ENCODE data around the gene USP44. TPM values are rescaled to one million over a fixed set of nuclear protein-coding genes. Genes with fewer than 3 reads are reported as not detected.

USP44 gene
- polyA plus RNA-seq, 1 of the 3 experiments (the other 2 are of a cell fraction): 0.07 TPM

DNA sequence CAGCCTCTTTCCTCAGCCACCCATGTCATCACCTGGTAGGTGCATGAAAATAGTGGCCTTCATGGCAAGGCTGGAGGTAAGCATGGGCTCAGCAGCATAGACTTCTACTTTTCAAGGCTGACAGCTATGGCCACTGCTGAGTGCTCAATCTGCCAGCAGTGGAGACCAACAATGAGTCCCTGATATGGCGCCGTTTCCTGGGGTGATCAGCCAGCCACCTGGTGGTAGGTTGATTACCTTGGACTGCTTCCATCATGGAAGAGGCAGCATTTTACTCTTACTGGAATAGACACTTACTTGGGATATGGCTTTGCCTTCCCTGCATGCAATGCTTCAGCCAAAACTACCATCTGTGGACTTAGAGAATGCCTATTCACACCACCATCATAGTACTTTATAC, 39.5 kb upstream of the USP44 start:
- no peaks in the 10 kb centered on the region for H3K9me3 ChIP-seq
- H3K9me2 ChIP-seq: no peaks in the 10 kb centered on the region
- no peaks in the 10 kb centered on the region for H3K36me3 ChIP-seq (replicated peaks in 1 of 2; ENCODE audit: control insufficient read depth in 1 of 2, insufficient read depth in 2 of 2, low read length in 1 of 2)
- H3K4me1 ChIP-seq (ENCODE audit: control insufficient read depth in 1 of 2, insufficient read depth in 2 of 2, low read depth in 1 of 2, low read length in 1 of 2): no peaks in the 10 kb centered on the region
- H3K4me2 ChIP-seq: no peak overlapping the region
- CTCF ChIA-PET: no interaction called here
- 86% methylated on average over 2 of the region's 2 CpGs for WGBS (ENCODE audit: low lambda C conversion rate)
- no peaks in the 10 kb centered on the region for H3F3A ChIP-seq (replicated peaks; ENCODE audit: insufficient read depth)
- no peak overlapping the region for H3K9ac ChIP-seq
- H4K20me1 ChIP-seq (ENCODE audit: insufficient read depth): no peaks in the 10 kb centered on the region
- H2AFZ ChIP-seq (ENCODE audit: low read depth): no peak overlapping the region
- DNase-seq: no peak
- POLR2A ChIA-PET: no interaction called here
- H3K27me3 ChIP-seq (ENCODE audit: insufficient read depth): no peaks in the 10 kb centered on the region
- no peak overlapping the region for H3K27ac ChIP-seq (ENCODE audit: low read depth in 2 of 2, low read length in 1 of 2)
- H3K79me2 ChIP-seq (ENCODE audit: insufficient read depth): no peaks in the 10 kb centered on the region
- TF ChIP-seq, protein P1, sequence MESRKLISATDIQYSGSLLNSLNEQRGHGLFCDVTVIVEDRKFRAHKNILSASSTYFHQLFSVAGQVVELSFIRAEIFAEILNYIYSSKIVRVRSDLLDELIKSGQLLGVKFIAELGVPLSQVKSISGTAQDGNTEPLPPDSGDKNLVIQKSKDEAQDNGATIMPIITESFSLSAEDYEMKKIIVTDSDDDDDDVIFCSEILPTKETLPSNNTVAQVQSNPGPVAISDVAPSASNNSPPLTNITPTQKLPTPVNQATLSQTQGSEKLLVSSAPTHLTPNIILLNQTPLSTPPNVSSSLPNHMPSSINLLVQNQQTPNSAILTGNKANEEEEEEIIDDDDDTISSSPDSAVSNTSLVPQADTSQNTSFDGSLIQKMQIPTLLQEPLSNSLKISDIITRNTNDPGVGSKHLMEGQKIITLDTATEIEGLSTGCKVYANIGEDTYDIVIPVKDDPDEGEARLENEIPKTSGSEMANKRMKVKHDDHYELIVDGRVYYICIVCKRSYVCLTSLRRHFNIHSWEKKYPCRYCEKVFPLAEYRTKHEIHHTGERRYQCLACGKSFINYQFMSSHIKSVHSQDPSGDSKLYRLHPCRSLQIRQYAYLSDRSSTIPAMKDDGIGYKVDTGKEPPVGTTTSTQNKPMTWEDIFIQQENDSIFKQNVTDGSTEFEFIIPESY (IDR thresholded peaks at IDR 0.05; ENCODE audit: borderline replicate concordance, low read depth): no peak
- TF ChIP-seq RXRA (IDR thresholded peaks at IDR 0.05; ENCODE audit: borderline replicate concordance, low read depth): no peak
- TF ChIP-seq, protein P2, sequence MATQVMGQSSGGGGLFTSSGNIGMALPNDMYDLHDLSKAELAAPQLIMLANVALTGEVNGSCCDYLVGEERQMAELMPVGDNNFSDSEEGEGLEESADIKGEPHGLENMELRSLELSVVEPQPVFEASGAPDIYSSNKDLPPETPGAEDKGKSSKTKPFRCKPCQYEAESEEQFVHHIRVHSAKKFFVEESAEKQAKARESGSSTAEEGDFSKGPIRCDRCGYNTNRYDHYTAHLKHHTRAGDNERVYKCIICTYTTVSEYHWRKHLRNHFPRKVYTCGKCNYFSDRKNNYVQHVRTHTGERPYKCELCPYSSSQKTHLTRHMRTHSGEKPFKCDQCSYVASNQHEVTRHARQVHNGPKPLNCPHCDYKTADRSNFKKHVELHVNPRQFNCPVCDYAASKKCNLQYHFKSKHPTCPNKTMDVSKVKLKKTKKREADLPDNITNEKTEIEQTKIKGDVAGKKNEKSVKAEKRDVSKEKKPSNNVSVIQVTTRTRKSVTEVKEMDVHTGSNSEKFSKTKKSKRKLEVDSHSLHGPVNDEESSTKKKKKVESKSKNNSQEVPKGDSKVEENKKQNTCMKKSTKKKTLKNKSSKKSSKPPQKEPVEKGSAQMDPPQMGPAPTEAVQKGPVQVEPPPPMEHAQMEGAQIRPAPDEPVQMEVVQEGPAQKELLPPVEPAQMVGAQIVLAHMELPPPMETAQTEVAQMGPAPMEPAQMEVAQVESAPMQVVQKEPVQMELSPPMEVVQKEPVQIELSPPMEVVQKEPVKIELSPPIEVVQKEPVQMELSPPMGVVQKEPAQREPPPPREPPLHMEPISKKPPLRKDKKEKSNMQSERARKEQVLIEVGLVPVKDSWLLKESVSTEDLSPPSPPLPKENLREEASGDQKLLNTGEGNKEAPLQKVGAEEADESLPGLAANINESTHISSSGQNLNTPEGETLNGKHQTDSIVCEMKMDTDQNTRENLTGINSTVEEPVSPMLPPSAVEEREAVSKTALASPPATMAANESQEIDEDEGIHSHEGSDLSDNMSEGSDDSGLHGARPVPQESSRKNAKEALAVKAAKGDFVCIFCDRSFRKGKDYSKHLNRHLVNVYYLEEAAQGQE (IDR thresholded peaks at IDR 0.05; ENCODE audit: low read depth, low read length): no peak
- TF ChIP-seq EZH2phosphoT487 (IDR thresholded peaks at IDR 0.05; ENCODE audit: borderline replicate concordance, low read depth): no peak
- TF ChIP-seq RFX5 (IDR thresholded peaks at IDR 0.05; ENCODE audit: low read length): no peak
- TF ChIP-seq, protein P3, sequence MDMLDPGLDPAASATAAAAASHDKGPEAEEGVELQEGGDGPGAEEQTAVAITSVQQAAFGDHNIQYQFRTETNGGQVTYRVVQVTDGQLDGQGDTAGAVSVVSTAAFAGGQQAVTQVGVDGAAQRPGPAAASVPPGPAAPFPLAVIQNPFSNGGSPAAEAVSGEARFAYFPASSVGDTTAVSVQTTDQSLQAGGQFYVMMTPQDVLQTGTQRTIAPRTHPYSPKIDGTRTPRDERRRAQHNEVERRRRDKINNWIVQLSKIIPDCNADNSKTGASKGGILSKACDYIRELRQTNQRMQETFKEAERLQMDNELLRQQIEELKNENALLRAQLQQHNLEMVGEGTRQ (IDR thresholded peaks at IDR 0.05; ENCODE audit: borderline replicate concordance, low read depth, low read length): no peak
- TF ChIP-seq, protein P4, sequence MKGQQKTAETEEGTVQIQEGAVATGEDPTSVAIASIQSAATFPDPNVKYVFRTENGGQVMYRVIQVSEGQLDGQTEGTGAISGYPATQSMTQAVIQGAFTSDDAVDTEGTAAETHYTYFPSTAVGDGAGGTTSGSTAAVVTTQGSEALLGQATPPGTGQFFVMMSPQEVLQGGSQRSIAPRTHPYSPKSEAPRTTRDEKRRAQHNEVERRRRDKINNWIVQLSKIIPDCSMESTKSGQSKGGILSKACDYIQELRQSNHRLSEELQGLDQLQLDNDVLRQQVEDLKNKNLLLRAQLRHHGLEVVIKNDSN (IDR thresholded peaks at IDR 0.05; ENCODE audit: borderline replicate concordance, low read depth): no peak
- no peak for TF ChIP-seq JUND (IDR thresholded peaks at IDR 0.05)
- no peak overlapping the region for H3K4me3 ChIP-seq (ENCODE audit: low read depth in 2 of 2, low read length in 1 of 2)

DNA sequence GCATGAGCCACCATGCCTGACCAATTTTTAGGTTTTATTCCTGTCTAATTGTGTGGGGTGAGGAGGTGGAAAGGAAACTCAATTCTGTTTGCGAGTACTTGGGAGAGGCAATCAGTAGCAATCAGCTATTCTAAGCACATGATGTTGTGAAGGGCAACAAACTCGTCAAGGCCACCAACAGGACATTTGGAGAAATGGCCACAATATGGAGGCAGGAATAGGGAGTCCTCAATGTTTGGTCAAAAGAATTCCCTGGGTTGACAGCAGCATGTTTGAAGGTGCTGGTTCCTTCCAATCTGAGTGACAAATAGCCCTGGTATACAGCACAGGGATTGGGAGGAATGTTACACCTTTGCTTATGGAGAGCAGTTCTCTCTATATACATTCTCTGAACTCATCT, 32.7 kb upstream of the USP44 start:
- DNase-seq: no peak
- Histone ChIP-seq H3K9me2 (no peaks in the 10 kb centered on the region), H3K9ac (no peak overlapping the region), H4K20me1 (ENCODE audit: insufficient read depth) (no peaks in the 10 kb centered on the region), H3K36me3 (replicated peaks in 1 of 2; ENCODE audit: control insufficient read depth in 1 of 2, insufficient read depth in 2 of 2, low read length in 1 of 2) (no peaks in the 10 kb centered on the region), H3F3A (replicated peaks; ENCODE audit: insufficient read depth) (no peaks in the 10 kb centered on the region), H3K4me3 (ENCODE audit: low read depth in 2 of 2, low read length in 1 of 2) (no peak overlapping the region), H3K4me2 (no peak overlapping the region), H3K9me3 (no peaks in the 10 kb centered on the region), H2AFZ (ENCODE audit: low read depth) (no peak overlapping the region), H3K79me2 (ENCODE audit: insufficient read depth) (no peaks in the 10 kb centered on the region), H3K4me1 (ENCODE audit: control insufficient read depth in 1 of 2, insufficient read depth in 2 of 2, low read depth in 1 of 2, low read length in 1 of 2) (no peaks in the 10 kb centered on the region), H3K27me3 (ENCODE audit: insufficient read depth) (no peaks in the 10 kb centered on the region; the same call in 1 of the 2 replicates), H3K27ac (ENCODE audit: low read depth in 2 of 2, low read length in 1 of 2) (no peak overlapping the region)
- ChIA-PET CTCF (interaction anchor here (0.9 to 2.6 kb wide), 5 partner anchors 9 to 265 kb away, joined by 3 to 14 read pairs (median 6); no protein-coding TSS in a partner anchor), POLR2A (no interaction called here)
- 70% methylated on average over 2 of the region's 2 CpGs for WGBS (ENCODE audit: low lambda C conversion rate)
- TF ChIP-seq MXI1 (IDR thresholded peaks at IDR 0.05; ENCODE audit: low read depth, low read length): no peak
- TF ChIP-seq, protein P3 (IDR thresholded peaks at IDR 0.05; ENCODE audit: borderline replicate concordance, low read depth, low read length): no peak
- TF ChIP-seq ELF1 (IDR thresholded peaks at IDR 0.05): no peak
- no peak for TF ChIP-seq GATA2 (CRISPR knock-in tag; IDR thresholded peaks at IDR 0.05)
- no peak for TF ChIP-seq SIN3A (IDR thresholded peaks at IDR 0.05; ENCODE audit: borderline replicate concordance, low read depth, low read length)
- no peak for TF ChIP-seq FOXJ3 (CRISPR knock-in tag; IDR thresholded peaks at IDR 0.05)
- TF ChIP-seq, protein P1 (IDR thresholded peaks at IDR 0.05; ENCODE audit: borderline replicate concordance, low read depth): no peak
- TF ChIP-seq TAF1 (IDR thresholded peaks at IDR 0.05; ENCODE audit: borderline replicate concordance, low read depth, low read length): no peak
